Subcutaneous abdominal adipose tissue (tissue), 5 donors: Measurements from ENCODE around the gene RPS6KB1.
"Not testable (repeated sequence)": the region's sequence is repeated elsewhere in the genome, so short reads cannot be mapped to it uniquely, and the experiment has no call there.

ENCODE experiments used
- H3K27ac ChIP-seq: one replicate; pipeline ENCODE4 v1.7.0; 2013; ENCODE audit warnings: low read depth, mild to moderate bottlenecking, inconsistent platforms, low read length, moderate library complexity
- H3K27me3 ChIP-seq, 5 donors: one replicate each; pipeline ENCODE4 v1.7.0; 2013; ENCODE audit warnings: low read length in 5 of 5, inconsistent platforms in 1 of 5; ENCODE audit not compliant: control insufficient read depth in 5 of 5, insufficient read depth in 4 of 5
- H3K36me3 ChIP-seq, 5 donors: one replicate each; pipeline ENCODE4 v1.7.0; 2013; ENCODE audit warnings: low read length in 5 of 5; ENCODE audit not compliant: control insufficient read depth in 5 of 5, insufficient read depth in 5 of 5
- H3K4me1 ChIP-seq, 5 donors: one replicate each; pipeline ENCODE4 v1.7.0; 2013; ENCODE audit warnings: low read length in 5 of 5, mild to moderate bottlenecking in 3 of 5, moderate library complexity in 1 of 5; ENCODE audit not compliant: control insufficient read depth in 5 of 5, insufficient read depth in 5 of 5
- H3K4me3 ChIP-seq, 5 donors: one replicate each; pipeline ENCODE4 v1.7.0; 2013; ENCODE audit warnings: low read length in 5 of 5, low read depth in 1 of 5
- H3K9ac ChIP-seq, 5 donors: one replicate each; pipeline ENCODE4 v1.7.0; 2013; ENCODE audit warnings: low read length in 5 of 5, mild to moderate bottlenecking in 4 of 5, moderate library complexity in 3 of 5
- H3K9me3 ChIP-seq, 5 donors: one replicate each; pipeline ENCODE4 v1.7.0; 2013; ENCODE audit warnings: low read length in 5 of 5; ENCODE audit not compliant: control insufficient read depth in 5 of 5
- donor health status: healthy.
- donor health status: healthy.
- donor health status: healthy.
- donor health status: healthy.
- donor health status: healthy.

Gene RPS6KB1

DNA sequence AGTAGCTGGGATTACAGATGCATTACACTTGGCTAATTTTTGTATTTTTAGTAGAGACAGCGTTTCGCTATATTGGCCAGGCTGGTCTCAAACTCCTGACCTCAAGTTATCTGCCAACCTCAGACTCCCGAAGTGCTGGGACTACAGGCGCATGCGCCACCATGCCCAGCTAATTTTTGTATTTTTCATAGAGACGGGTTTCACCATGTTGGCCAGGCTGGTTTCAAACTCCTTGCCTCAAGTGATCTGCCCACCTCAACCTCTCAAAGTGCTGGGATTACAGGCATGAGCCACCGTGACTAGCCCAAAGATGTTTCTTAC lies 40.1 kb upstream of the RPS6KB1 start:
- H3K27me3 ChIP-seq, H3K9me3 ChIP-seq, H3K9ac ChIP-seq, H3K4me3 ChIP-seq, H3K36me3 ChIP-seq: not testable (repeated sequence)
- Histone ChIP-seq H3K27ac (peak overlapping the region; percentile 66), H3K4me1 (peaks cover 9 to 48% (median 37%) of the 10 kb centered on the region in 5 donors)

DNA sequence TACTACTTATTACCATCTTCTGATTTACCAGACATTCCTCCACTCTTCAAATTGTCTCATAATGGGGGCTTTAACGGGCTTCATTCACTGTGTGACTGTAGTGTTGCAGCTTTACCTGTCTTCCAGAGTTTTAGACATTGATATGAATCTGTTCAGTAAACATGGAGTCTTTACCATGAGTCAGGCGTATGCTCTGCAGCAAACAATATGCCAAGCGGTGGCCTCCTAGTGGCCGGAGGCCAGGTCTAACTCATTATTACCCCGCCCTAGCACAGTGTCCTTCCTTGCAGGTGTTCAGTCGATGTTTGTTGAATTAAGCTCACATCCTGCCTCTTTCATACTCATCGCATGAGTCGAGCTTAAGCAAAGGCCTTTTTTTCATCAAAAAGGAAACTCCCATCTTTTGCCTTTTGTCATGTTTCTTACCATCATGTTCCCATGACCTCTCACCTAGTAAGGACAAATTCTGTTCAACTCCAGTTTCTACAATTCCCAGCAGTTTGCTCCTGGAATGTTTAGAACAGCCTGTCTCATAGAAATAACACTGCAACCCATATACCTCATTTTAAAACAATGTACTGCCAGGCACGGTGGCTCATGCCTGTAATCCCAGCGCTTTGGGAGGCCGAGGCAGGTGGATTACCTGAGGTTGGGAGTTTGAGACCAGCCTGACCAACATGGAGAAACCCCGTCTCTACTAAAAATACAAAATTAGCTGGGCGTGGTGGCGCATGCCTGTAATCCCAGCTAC lies 39.6 kb upstream of the RPS6KB1 start:
- Histone ChIP-seq H3K9me3 (no peaks in the 10 kb centered on the region), H3K27ac (peak overlapping the region; percentile 66), H3K36me3 (no peaks in the 10 kb centered on the region), H3K9ac (no peak overlapping the region), H3K27me3 (no peaks in the 10 kb centered on the region), H3K4me1 (peaks cover 8 to 45% (median 34%) of the 10 kb centered on the region in 5 donors), H3K4me3 (no peak overlapping the region)

DNA sequence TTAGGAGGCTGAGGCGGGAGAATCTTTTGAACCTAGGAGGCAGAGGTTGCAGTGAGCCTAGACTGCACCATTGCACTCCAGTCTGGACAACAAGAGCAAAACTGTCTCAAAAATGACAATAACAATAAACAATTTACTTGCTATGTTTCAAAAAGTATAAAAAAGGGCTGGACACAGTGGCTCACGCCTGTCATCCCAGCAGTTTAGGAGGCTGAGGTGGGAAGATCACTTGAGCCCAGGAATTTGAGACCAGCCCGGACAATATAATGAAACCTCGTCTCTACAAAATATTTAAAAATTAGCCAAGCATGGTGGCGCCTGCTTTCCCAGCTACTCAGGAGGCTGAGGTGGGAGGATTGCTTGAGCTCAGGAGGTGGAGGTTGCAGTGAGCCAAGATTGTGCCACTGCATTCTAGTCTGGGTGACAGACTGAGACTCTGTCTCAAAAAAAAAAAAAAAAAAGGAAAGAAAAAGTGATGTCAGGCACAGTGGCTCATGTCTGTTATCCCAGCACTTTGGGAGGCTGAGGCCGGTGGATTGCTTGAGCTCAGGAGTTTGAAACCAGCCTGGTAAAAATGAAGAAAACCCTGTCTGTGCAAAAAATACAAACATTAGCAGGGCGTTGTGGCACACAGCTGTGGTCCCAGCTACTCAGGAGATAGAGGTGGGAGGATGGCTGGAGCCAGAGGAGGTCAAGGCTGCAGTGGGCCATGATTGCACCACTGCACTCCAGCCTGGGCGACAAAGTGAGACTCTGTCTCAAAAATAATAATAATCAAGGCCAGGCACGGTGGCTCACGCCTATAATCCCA lies 38.8 kb upstream of the RPS6KB1 start:
- Histone ChIP-seq H3K4me1 (peaks cover 8 to 39% (median 29%) of the 10 kb centered on the region in 5 donors), H3K27ac (peak overlapping the region; percentile 66)
- not testable (repeated sequence) for H3K36me3 ChIP-seq, H3K4me3 ChIP-seq, H3K27me3 ChIP-seq, H3K9me3 ChIP-seq, H3K9ac ChIP-seq

DNA sequence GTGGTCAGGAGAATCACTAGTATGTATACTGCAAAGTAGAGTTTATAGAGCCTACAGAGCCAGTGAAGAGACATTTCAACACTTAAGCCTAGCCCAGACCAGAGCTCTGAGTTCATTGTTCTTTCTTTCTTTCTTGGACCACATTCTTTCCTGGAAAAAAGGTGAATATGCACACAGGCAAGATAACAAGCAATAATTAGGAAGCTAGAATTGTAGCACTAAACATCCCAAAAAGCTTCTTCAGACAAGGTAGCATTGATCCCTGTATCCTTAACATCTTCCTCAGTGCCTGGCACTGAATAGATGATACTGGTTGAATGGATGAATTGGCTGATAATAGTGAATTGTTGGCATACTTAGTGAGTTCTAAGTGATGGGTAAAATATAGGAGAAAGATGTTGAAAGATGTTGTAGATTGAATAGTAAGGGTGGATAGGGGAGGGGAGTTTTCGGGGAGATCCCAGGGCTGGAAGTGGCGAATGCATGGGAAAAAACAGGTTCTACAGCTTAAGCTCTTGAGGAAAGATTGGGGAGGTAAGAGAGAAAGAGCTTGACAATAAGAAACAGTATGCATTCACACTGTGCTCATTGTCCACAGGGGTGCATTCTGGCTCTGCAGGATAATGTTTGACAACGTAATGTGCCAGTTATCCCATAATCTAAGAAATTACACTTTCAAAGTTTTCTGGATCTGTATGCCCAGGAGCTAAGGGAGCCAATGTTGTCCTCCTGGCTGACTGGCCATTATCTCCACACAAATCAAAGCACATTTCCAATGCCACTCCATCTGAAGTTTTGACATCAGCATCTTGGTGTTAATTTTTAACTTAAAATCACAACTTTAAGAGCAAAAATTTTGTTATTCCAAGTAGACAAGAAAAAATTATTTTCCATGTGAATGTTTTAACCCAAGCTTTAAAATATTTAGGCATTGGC lies 35.8 kb upstream of the RPS6KB1 start:
- H3K27me3 ChIP-seq: no peaks in the 10 kb centered on the region
- peaks cover 2 to 25% (median 19%) of the 10 kb centered on the region in 5 donors for H3K4me1 ChIP-seq
- peaks cover 0 to 11% (median 4%) of the 10 kb centered on the region in 5 donors for H3K36me3 ChIP-seq
- H3K9me3 ChIP-seq: no peaks in the 10 kb centered on the region
- H3K4me3 ChIP-seq: no peak overlapping the region
- no peak overlapping the region for H3K9ac ChIP-seq
- no peak overlapping the region for H3K27ac ChIP-seq

DNA sequence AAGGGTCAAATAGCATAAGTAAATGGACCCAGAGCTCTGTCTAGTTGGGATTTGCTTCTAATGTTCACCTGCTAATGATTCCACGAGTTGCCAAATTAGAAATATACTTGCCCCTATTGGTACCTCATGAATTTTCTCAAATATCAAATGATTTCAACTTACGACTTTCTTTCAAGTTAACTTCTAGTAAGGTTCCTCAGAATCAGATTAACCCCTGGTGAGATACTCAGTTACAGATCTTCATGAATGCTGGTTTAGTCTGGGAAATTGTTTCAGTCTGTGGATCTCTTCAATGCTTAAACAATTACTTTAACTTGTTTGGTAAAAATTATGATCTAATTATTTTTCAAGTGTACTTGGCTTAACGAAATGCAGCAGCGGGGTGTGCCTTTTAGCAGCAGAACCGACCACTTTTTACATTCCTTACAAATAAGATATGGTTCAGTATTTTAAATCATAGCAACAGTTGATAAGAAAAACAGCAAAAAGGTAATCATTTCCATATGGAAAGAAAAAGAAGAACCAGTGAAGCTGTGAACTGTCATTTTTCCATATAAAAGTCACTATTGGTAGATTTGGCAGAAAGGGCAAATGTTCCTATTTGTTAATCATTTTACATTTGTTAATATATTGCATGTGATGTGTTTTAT lies 34.6 kb upstream of the RPS6KB1 start:
- Histone ChIP-seq H3K27ac (no peak overlapping the region), H3K36me3 (peaks cover 2 to 16% (median 7%) of the 10 kb centered on the region in 5 donors), H3K27me3 (no peaks in the 10 kb centered on the region), H3K4me1 (peaks cover 2 to 15% (median 12%) of the 10 kb centered on the region in 5 donors), H3K4me3 (no peak overlapping the region), H3K9ac (no peak overlapping the region), H3K9me3 (no peaks in the 10 kb centered on the region)

DNA sequence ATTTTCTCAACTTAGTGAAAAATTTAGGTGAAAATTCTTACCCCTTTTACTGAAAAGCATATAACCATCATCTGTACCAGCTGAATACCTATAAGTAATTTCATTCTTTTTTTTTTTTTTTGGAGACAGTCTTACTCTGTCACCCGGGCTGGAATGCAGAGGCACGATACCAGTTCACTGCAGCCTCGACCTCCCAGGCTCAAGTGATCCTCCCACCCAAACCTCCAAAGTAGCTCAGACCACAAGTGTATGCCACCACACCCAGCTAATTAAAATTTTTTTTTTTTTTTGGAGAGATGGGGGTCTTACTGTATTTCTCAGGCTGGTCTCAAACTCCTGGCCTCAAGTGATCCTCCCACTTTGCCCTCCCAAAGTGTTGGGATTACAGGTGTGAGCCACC lies 34.0 kb upstream of the RPS6KB1 start:
- Histone ChIP-seq H3K27ac (no peak overlapping the region), H3K27me3 (no peaks in the 10 kb centered on the region), H3K4me1 (peaks cover 0 to 10% (median 5%) of the 10 kb centered on the region in 5 donors), H3K36me3 (peaks cover 2 to 16% (median 7%) of the 10 kb centered on the region in 5 donors), H3K9me3 (no peaks in the 10 kb centered on the region), H3K4me3 (no peak overlapping the region), H3K9ac (no peak overlapping the region)

DNA sequence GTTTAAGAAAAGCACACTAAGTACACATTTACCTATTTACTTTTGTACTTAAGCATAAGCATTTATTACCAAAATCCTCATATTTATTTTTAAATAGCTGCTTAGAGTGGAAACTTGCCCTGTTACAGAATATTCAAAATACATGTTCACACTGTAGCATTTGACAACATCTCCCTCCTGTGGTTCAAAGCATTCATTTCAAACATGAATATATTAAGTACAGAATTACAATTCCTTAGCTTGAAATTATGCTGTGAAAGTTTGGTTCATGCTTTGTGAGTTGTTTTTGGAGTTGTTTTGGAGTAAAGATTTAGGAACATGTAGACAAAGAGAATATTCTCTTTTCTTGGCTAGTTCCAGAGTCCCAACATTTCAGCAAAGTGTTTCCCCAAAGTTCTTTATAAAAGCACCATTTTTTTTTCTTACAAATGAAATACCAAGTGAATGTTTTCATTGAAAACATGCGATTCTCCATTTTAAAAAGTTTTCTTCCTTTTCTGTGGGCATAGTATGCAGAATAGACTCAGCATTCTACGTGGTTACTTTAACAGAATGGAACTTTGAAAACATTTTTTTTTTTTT lies 33.4 kb upstream of the RPS6KB1 start:
- H3K36me3 ChIP-seq: peaks cover 2 to 16% (median 7%) of the 10 kb centered on the region in 5 donors
- H3K4me3 ChIP-seq: no peak overlapping the region
- H3K9ac ChIP-seq: no peak overlapping the region
- no peak overlapping the region for H3K27ac ChIP-seq
- no peaks in the 10 kb centered on the region for H3K9me3 ChIP-seq
- H3K4me1 ChIP-seq: peaks cover 0 to 10% (median 5%) of the 10 kb centered on the region in 5 donors
- no peaks in the 10 kb centered on the region for H3K27me3 ChIP-seq

DNA sequence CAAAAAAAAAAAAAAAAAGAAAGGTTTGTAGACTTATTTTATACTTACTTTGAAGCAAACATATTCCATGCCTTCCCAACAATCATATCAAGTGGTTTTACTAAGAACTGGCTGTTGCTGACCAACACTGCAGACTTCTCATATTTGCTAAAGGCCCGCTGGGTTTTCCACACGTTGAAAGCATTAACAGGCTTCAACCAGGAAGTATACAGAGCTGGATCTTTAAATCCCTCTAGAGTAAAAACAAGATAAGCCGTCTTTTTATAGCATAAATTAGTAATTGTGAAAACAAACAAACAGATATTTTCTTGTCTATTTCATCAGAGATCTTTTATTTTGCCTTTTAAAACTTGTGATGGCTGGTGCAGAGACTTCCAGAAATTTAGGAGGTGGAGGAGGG lies 29.3 kb upstream of the RPS6KB1 start:
- no peaks in the 10 kb centered on the region for H3K9me3 ChIP-seq
- no peak overlapping the region for H3K9ac ChIP-seq
- H3K27ac ChIP-seq: no peak overlapping the region
- peaks cover 2 to 20% (median 7%) of the 10 kb centered on the region in 5 donors for H3K36me3 ChIP-seq
- H3K27me3 ChIP-seq: no peaks in the 10 kb centered on the region
- H3K4me1 ChIP-seq: peaks cover 0 to 5% (median 0%) of the 10 kb centered on the region in 5 donors
- no peak overlapping the region for H3K4me3 ChIP-seq

- Histone ChIP-seq H3K9me3 (no peaks in the 10 kb centered on the region), H3K36me3 (peaks cover 3 to 20% (median 5%) of the 10 kb centered on the region in 5 donors), H3K4me1 (no peaks in the 10 kb centered on the region), H3K4me3 (no peak overlapping the region), H3K9ac (no peak overlapping the region), H3K27ac (no peak overlapping the region), H3K27me3 (no peaks in the 10 kb centered on the region)
Observed at GRCh38 chr17:59869941-59870218, 23.0 kb upstream of the RPS6KB1 start.
